OCI-LY7 (cell line): Measurements from ENCODE around the gene FLNA. TPM values are rescaled to one million over a fixed set of nuclear protein-coding genes. Genes with fewer than 3 reads are reported as not detected.

Experiments used
- BruUV-seq: library from RNA; stranded (reverse); fragments of 400-500 nt; replicated peaks from 2 replicates; lab custom pipeline; 2021; lab: Mats Ljungman, UMichigan
- CTCF ChIA-PET: fragments of 300-600 bp; sonication (Branson Sonifier 250); formaldehyde crosslinking; loops from one replicate; lab custom pipeline; 2022; ENCODE audit warnings: antibody characterized with exemption; ENCODE audit not compliant: unreplicated experiment; lab: Charles Lee
- POLR2A ChIA-PET: fragments of 300-600 bp; sonication (Branson Sonifier 250); formaldehyde crosslinking; loops from one replicate; lab custom pipeline; 2022; ENCODE audit warnings: antibody characterized with exemption; lab: Charles Lee
- DNase-seq: peaks from one replicate; pipeline ENCODE4 v3.0.0-alpha.2; 2015; ENCODE audit warnings: low spot score
- H2AFZ ChIP-seq: fragments of 200-600 bp; sonication (generic), shearing (Covaris generic); 2 replicates; pipeline ENCODE4 v1.6.1; 2014; ENCODE audit warnings: mild to moderate bottlenecking, antibody characterized with exemption, low read length, moderate library complexity
- H3K27ac ChIP-seq: fragments of 200-600 bp; sonication (generic); 2 replicates; pipeline ENCODE4 v1.5.1; 2014; ENCODE audit warnings: mixed run types, low read depth, mild to moderate bottlenecking, moderate library complexity, low read length, inconsistent platforms; ENCODE audit not compliant: poor library complexity, severe bottlenecking
- H3K36me3 ChIP-seq: fragments of 200-600 bp; sonication (generic); 2 replicates; pipeline ENCODE4 v1.6.1; 2014; ENCODE audit warnings: mild to moderate bottlenecking, antibody characterized with exemption, low read length, moderate library complexity, mixed read lengths; ENCODE audit not compliant: insufficient read depth
- H3K4me1 ChIP-seq: fragments of 200-600 bp; sonication (generic); 2 replicates; pipeline ENCODE4 v1.5.1; 2014; ENCODE audit warnings: mild to moderate bottlenecking, low read length; ENCODE audit not compliant: insufficient read depth, poor library complexity, severe bottlenecking
- H3K4me2 ChIP-seq: fragments of 200-600 bp; sonication (generic); 2 replicates; pipeline ENCODE4 v1.6.1; 2014; ENCODE audit warnings: mild to moderate bottlenecking, low read length
- H3K4me3 ChIP-seq: fragments of 200-600 bp; sonication (generic); 2 replicates; pipeline ENCODE4 v1.5.1; 2014; ENCODE audit warnings: mild to moderate bottlenecking, low read depth, low read length; ENCODE audit not compliant: poor library complexity, severe bottlenecking
- H3K79me2 ChIP-seq: fragments of 200-600 bp; sonication (generic); 2 replicates; pipeline ENCODE4 v1.6.1; 2016; ENCODE audit warnings: low read depth, mild to moderate bottlenecking, low read length, moderate library complexity, mixed read lengths; ENCODE audit not compliant: insufficient read depth
- H3K9me2 ChIP-seq: fragments of 200-600 bp; sonication (generic); 2 replicates; pipeline ENCODE4 v1.6.1; 2016; ENCODE audit warnings: mild to moderate bottlenecking, low read length, mixed read lengths; ENCODE audit not compliant: insufficient read depth
- H3K9me3 ChIP-seq: fragments of 200-600 bp; sonication (generic); 2 replicates; pipeline ENCODE4 v1.6.1; 2014; ENCODE audit warnings: mild to moderate bottlenecking, mixed run types, low read length, mixed read lengths
- H4K20me1 ChIP-seq: fragments of 200-600 bp; sonication (generic); 2 replicates; pipeline ENCODE4 v1.6.1; 2014; ENCODE audit warnings: mild to moderate bottlenecking, antibody characterized with exemption, low read length, moderate library complexity, mixed read lengths; ENCODE audit not compliant: insufficient read depth
- CTCF ChIP-seq: fragments of 200-600 bp; sonication (generic); conservative IDR thresholded peaks from 2 replicates; pipeline ENCODE4 v1.5.1; 2014; ENCODE audit warnings: mild to moderate bottlenecking, antibody characterized with exemption, low read length, moderate library complexity, mixed read lengths
- EZH2phosphoT487 ChIP-seq: fragments of 200-600 bp; sonication (generic); IDR thresholded peaks from 2 replicates; pipeline ENCODE4 v1.6.1; 2018; ENCODE audit warnings: low read depth, borderline replicate concordance, mild to moderate bottlenecking, mixed run types, antibody characterized with exemption, low read length, moderate library complexity, mixed read lengths
- intact Hi-C: fragments of 100-400 bp; cut with micrococcal nuclease; formaldehyde crosslinking; loops from one replicate; pipeline ENCODE4 v1.10.0; 2022; ENCODE audit not compliant: unreplicated experiment
- total RNA-seq, 2 experiments: library from RNA; depleted of rRNA in 1 of 2; stranded (reverse); fragments of >200 nt in 1 of 2; shearing (Covaris generic) in 1 of 2; gene quantifications; 2 replicates each; pipeline ENCODE4 v1.2.3, GENCODE V29; 2014 to 2022

The FLNA gene
- total RNA-seq, 2 experiments from 2014 or later = 78.8 to 97.7 TPM

GRCh38 chrX:154353172-154353843 lies 21.1 kb downstream of the FLNA start:
- BruUV-seq = no TSS peak
- H3K9me2 ChIP-seq = no peaks in the 10 kb centered on the region
- TF ChIP-seq EZH2phosphoT487 (no peak), CTCF (no peak)
- no peak overlapping the region for H3K4me2 ChIP-seq
- ChIA-PET POLR2A (no interaction called here), CTCF (no interaction called here)
- no peaks in the 10 kb centered on the region for H3K79me2 ChIP-seq
- H3K4me1 ChIP-seq = no peaks in the 10 kb centered on the region
- H3K27ac ChIP-seq = no peak overlapping the region
- no peak overlapping the region for H3K4me3 ChIP-seq
- H3K9me3 ChIP-seq = no peaks in the 10 kb centered on the region
- H3K36me3 ChIP-seq = peaks cover 51% of the 10 kb centered on the region
- intact Hi-C loops = no loop called here
- no peak for DNase-seq
- H2AFZ ChIP-seq = no peak overlapping the region
- no peaks in the 10 kb centered on the region for H4K20me1 ChIP-seq

- Histone ChIP-seq H3K9me3 (no peaks in the 10 kb centered on the region), H3K27ac (no peak overlapping the region), H3K79me2 (no peaks in the 10 kb centered on the region), H3K9me2 (no peaks in the 10 kb centered on the region), H4K20me1 (no peaks in the 10 kb centered on the region), H2AFZ (no peak overlapping the region), H3K4me1 (no peaks in the 10 kb centered on the region), H3K4me2 (no peak overlapping the region), H3K36me3 (peaks cover 47% of the 10 kb centered on the region), H3K4me3 (no peak overlapping the region)
- intact Hi-C loops = no loop called here
- ChIA-PET CTCF (no interaction called here), POLR2A (no interaction called here)
- TSS peak; percentile 77 for BruUV-seq
- no peak for DNase-seq
- TF ChIP-seq CTCF (no peak), EZH2phosphoT487 (no peak)
Measured at GRCh38 chrX:154352466-154352865, 22.0 kb downstream of the FLNA start.

GRCh38 chrX:154352012-154352401 lies 22.4 kb downstream of the FLNA start:
- Histone ChIP-seq H3K79me2 (no peaks in the 10 kb centered on the region), H3K27ac (no peak overlapping the region), H3K9me3 (no peaks in the 10 kb centered on the region), H2AFZ (no peak overlapping the region), H3K36me3 (peaks cover 43% of the 10 kb centered on the region), H3K9me2 (no peaks in the 10 kb centered on the region), H4K20me1 (no peaks in the 10 kb centered on the region), H3K4me3 (no peak overlapping the region), H3K4me2 (no peak overlapping the region), H3K4me1 (no peaks in the 10 kb centered on the region)
- intact Hi-C loops = no loop called here
- ChIA-PET CTCF (no interaction called here), POLR2A (no interaction called here)
- no peak for TF ChIP-seq EZH2phosphoT487
- no peak for TF ChIP-seq CTCF
- DNase-seq = no peak
- no TSS peak for BruUV-seq
